GM19043 (cell line): ENCODE results near the gene COA8.

Experiments used
- ATAC-seq: cut with Tn5 transposase; IDR thresholded peaks from one replicate; pipeline ENCODE4 v1.9.1; 2021; ENCODE audit warnings: low read depth; ENCODE audit not compliant: unreplicated experiment

Gene COA8

DNA sequence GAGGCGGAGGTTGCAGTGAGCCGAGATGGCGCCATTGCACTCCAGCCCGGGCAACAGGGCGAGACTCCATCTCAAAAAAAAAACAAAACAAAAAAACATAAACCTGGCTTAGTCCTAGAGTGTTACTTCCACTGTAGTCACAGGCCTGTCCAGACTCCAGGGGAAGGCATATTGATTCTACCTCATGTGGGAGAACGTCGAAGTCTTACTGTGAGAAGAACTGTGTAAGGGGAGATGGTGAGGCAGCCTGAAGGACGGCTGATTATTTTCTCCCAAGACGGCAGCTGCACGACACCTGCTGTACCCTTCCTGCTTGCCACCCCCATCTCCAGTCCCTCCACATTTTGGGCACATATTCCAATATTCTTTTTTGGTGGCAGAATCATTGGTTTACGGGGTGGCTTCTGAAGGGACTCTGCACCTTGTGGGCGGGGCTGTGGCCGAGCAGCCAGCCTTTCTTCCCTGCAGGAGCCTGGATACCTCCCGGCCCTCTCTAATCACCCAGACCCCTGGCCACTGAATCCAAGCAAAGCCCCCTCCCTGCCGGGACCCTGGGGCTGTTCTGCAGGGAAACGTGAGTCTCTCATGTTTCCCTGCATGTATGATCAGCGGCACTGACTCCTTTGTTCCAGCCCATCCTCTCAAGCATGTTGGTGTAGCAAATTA lies 54.0 kb downstream of the COA8 start:
- no peak for ATAC-seq

DNA sequence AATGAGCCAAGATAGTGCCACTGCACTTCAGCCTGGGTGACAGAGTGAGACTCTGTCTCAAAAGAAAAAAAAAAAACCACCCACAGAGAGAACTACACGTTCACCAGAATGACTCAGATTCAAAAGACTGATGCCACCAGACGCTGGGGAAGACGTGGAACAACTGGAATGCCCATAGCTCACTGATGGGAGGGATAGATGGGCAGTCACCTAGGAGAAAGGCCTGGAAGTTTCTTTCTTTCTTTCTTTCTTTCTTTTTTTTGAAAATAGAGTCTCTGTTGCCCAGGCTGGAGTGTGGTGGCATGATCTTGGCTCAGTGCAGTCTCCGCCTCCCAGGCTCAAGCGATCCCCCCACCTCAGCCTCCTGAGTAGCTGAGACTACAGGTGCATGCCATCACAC lies 56.3 kb downstream of the COA8 start:
- ATAC-seq: no peak

DNA sequence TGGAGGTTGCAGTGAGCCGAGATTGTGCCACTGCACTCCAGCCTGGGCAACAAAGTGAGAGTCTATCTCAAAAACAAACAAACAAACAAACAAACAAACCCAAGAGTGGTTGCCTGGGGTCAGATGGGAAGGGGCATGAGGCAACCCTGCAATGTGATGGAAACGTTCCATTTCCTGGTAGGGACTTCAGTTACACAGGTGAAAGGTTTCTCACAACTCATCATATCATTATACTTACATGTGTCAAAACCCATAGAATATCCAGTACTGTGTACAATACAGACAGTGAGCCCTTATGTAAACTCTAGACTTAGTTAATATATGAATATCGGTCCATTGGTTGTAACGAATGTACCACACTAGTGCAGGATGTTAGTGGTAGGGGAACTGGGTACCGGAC lies 59.1 kb downstream of the COA8 start:
- no peak for ATAC-seq

DNA sequence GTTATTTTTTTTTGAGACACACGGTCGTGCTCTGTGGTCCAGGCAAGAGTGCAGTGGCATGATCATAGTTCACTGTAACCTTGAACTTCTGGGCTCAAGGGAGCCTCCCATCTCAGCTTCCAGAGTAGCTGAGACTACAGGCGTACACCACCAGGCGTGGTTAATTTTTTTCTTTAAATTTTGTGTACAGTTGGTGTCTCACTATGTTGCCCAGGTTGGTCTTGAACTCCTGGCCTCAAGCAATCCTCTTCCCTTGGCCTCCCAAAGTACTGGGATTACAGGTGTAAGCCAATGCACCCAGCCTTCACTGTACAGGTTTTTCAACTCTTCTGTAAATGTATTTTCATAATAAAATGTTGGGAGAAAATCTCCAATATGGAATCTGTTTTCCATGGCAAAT lies 60.5 kb downstream of the COA8 start:
- ATAC-seq: no peak

DNA sequence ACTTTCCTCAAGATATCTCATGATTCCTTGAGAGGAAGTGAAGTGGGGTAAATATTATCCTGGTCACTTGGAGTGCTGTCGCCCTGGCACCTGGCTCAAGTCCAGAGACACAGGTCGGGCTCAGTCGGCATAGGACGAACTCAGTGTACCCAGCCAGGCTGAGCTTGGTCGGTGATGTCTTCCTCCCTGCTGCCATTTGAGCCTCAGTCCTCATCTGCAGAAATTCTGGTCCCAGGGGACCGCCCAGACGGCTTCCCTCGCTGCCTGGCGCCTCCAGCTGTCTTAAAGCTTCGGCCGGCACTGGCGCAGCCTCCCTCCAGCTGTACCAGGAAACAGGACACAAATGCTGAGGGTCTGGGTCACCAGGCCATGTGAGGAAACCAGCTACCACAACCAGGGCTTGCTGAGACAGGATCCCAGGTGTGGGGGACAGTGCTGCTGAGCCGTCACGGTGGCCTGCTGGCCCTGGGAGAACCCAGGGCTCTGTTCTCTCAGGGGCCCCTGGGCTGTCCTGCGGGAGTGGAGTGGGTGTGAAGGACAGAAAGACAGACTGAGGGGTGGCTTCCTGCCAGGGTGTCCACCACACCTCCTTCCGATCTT lies 61.2 kb downstream of the COA8 start:
- no peak for ATAC-seq

DNA sequence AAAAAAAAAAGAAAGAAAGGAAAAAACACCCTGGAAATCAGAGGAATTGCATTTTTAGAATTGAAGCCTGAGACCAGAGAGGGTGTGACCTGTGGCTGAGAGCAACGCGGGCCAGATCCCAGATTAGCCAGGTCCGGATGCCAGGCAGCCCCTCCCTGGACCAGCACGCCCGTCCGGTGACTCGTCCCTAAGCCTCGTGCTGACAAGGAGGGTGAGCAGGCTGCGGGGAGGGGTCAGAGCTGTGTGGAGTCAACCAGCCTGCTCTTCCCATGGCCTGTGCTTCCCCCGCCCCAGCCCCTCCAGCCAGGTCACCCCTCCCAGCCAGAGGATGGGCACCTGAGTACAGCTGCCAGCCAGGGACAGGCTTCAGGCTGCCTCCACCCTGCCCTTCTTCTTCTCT lies 62.1 kb downstream of the COA8 start:
- no peak for ATAC-seq

DNA sequence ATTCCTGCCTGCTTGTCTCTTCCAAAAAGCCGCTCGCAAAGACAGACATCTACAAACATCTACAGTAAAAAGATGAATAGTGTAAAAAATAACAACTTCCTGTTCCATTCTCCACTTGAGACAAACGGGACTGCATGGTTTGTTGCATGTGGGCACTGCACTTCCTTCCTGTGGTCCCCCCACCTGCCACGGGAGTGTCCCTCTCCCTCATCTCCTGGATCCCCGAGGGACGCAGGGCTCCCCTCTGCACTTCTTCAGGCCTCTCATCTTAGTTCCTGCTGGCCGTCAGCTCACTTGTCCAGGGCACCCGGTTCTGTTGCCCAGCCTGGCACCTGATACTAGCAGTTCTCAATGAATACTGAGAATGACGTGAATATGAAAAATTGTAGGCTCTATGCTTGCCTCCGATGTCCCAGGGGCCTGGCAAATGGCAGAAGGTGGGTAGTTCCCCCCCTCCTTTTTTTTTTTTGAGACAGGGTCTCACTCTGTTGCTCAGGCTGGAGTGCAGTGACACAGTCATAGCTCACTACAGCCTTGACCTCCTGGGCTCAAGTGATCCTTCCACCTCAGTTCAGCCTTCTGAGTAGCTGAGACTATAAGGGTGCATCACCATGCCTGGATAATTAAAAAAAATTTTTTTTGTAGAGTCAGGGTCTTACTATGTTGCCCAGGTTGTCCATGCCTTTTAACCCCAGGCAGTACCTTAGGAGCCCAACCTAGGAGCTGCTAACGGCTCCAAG lies 62.8 kb downstream of the COA8 start:
- no peak for ATAC-seq

DNA sequence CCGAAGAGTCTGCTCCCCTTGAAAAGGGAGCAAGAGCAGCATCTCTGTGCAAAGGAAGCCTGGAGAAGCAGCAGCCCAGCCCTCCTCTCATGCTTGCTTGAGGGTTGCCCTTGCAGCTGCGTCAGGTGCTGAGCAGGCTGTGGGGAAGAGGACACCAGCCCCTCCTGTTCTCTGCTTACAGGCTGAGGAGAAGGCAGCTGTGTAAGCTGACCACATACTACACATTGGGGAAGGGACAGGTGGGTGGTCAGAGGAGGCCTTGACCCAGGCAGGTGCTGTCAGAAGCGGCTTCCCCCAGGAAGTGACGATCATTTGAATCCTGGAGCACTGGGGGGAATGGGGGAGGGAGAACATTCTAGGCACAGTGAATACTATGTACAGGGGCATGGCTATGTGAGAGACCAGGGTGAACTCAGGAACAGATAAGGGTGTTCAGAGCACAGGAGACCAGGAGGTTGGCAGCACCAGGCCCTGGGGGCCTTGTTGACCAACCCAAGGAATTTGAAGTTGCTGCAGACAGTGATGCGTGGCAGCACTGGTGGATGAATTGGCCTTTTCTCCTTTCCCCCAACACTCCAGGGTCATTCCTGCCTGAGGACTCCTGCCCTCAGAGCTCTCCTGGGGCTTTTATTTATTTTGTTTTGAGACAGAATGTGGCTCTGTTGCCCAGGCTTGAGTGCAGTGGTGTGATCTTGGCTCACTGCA lies 63.5 kb downstream of the COA8 start:
- no peak for ATAC-seq

DNA sequence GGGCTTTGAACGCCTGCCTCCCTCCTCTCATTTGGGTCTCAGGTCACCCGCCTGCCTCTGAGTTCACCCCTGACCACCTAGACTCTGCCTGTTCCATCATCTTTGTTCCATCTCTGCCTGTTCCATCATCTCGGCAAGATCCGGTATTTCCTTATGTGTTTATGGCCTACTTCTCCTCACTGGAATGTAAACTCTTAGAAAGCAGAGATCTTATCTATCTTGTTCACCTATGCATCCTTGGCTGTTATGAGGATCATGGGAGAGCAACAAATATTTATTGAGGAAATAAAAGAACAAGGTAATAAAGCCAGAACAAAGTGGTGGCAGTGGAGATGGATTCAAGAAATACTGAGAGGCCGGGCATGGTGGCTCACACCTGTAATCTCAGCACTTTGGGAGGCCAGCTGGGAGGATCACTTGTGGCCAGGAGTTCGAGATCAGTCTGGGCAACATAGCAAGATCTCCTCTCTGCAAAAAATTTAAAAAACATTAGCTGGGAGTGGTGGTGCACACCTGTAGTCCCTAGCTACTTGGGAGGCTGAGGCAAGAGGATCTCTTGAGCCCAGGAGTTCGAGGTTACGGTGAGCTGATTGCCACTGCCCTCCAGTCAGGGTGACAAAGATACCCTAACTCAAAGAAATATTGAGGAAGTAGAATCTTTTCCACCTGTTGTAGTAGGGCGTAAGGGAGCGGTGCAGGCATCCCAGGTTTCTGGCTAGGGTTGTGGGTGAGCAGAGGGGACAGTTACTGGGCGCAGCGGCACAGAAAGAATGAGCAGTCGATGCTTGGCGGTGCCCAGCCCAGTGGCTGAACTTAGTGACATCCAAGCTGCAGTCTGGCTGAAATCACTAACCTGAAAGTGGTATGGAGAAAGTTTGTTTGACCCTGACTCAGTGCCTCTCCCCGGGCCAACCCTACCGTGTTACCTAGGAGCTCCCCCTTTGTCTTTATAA lies 64.6 kb downstream of the COA8 start:
- ATAC-seq: no peak

DNA sequence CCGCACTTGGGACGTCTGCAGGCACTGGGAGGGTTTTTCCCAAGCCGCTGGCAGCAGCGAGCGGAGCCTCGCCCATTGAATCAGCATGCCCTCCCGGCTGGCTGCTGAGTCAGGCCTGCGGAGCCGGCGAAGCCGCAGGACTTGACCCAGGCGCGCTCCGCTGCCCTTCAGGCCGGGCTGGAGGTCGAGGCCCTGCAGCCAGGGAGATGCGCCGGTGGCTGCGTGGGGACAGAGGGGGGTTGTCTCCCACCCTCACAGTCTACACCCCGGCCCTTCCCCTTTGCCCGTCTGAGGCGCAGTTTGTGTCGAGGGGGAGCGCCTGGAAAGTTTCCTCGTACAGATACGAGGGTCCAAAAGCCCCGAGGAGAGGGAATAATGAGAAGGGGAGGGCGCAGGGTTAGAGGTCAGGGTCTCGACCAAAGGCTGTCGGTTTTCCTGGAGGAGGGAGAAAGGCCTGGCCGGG lies 65.5 kb downstream of the COA8 start:
- ATAC-seq: no peak

DNA sequence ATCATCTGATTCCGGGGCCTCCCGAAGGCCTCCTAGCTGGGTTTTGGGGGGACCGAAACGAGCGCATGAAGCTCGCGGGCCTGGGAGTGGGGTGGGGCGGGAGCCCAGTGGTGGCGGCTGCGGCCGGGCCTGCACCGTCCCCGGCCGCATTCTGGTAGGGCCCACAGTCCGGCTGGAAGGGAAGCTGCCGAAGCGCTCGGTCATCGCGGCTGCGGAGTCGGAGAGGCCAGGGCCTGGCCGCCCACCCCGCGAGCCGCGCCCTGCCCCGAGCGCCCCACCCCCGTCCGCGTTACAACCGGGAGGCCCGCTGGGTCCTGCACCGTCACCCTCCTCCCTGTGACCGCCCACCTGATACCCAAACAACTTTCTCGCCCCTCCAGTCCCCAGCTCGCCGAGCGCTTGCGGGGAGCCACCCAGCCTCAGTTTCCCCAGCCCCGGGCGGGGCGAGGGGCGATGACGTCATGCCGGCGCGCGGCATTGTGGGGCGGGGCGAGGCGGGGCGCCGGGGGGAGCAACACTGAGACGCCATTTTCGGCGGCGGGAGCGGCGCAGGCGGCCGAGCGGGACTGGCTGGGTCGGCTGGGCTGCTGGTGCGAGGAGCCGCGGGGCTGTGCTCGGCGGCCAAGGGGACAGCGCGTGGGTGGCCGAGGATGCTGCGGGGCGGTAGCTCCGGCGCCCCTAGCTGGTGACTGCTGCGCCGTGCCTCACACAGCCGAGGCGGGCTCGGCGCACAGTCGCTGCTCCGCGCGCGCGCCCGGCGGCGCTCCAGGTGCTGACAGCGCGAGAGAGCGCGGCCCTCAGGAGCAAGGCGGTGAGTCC lies 66.1 kb downstream of the COA8 start, which contains the start of gene KLC1:
Gene KLC1 (plus strand): TSS at position 528 of the 819 bp plus-strand sequence. CDS start 25,354 bp downstream, outside the sequence.
- peak; percentile 48 for ATAC-seq

DNA sequence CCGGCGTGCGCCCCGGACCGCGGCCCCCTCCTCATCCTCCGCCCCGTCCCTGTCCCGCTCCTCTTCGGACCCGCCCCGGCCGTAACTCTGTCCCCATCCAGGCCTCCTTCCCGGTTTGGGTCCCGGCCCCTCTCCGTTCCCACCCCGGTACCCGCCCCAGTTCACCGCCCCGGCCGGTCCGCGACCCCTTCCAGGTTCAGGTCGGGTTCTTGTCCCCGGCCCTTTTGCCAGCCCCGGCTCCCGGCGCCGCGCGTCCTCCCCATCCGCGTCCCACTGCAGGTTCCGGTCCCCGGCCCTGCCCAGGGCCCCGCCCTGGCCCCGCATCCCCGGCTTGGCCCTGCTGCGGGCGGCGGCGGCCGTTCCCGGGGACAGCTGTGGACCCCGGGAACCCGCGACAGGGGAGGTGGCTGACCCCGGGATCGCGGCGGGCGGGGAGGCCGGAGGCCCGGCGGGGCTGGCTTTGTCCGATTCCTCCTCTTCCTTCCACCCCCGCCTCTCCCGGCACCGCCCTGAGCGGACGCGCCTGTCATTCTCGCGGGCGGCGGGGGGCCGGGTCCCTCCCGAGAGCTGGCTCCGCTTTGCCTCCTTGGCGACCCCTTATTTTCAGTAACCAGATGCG lies 66.9 kb downstream of the COA8 start:
- ATAC-seq: peak; percentile 36

DNA sequence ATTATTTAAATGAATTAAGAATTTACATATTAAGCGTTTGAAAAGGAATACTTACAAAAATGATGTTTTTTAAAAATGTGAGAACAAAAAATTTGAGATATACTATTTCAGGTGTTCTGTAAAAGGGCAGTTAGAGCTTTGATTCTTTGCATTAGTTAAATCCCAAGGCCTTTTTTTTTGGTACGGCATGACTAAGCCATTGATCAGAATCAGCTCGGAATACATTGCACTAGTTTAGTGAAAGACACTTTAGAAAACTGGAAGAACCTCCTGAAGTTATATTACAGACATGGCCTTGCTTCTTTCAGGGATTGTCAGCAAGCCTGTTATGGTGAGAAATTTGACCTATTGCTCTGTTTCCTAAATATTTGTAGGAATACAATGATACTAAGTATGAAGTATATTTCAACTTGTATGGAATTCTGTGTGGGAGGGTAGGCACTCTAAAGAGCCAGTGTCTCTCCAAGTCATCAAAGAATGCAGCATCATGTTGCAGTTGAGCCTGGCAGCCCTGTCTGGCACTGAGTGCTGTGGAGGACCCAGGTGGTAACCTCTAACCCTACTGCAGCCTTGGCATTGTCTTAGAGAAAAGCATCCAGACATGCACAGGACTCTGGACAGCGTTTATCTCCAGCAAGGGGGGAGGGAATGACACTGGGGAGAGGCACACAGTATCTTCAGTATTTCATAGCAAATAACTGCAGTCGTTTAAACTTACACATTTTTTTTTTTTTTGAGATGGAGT lies 67.8 kb downstream of the COA8 start:
- ATAC-seq: no peak

DNA sequence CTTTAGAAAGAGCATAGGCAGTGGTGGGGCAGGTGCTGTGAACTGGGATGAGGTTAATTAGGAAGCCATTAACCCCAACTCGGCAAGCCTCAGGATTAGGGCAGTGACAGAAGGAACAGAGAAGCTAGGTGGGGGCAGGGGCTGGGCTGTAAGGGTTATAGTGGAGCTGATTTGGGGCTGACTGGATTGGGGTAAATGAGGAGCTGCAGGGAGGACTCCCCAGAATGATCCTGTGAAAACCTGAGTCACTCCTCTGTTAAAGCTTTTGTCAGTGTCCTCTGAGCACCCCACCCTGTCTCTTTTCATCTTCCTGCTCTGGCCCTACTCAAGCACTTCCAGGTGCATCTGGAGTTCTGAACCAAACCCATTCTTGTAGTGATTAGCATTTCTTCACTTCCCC lies 70.6 kb downstream of the COA8 start:
- no peak for ATAC-seq

DNA sequence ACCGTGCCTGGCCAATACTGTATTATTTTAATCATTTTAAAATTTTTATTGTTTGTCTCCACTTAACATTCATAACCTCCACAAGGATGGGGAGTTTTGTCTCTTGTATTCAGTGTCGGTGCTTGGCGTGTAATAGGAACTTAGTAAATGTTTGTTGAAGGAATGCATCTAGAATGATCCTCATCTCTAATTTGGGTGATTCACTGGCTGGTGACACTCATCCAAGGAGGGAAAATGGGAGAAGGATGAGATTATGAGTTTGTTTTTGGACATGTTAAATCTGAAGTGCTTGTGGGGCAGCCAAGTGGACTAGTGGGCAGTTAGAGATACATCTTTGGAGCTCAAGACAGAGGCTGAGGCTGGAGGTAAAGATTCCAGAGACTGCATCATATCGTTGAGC lies 71.4 kb downstream of the COA8 start:
- no peak for ATAC-seq

DNA sequence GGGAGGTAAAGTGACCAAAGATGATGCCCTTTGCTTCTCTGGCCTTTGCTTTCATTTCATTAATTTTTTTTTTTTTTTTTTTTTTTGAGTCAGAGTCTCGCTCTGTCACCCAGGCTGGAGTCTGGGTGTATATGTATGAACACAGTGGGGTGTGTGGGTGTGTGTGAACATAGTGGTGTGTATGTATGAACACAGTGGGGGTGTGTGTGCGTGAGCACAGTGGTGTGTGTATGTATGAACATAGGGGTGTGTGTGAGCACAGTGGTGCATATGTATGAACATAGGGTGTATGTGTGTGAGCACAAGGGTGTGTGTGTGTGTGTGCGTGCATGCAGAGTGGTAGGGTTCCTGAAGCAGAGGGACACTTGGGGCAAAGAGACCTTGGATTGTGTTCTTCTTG lies 75.8 kb downstream of the COA8 start:
- no peak for ATAC-seq
